Vagina (tissue), 2 donors: ENCODE data around the gene ZFTA. TPM values are rescaled to one million over a fixed set of nuclear protein-coding genes. Genes with fewer than 3 reads are reported as not detected.

Experiments used
- DNase-seq, 2 donors: peaks; one replicate each; pipeline ENCODE4 v3.0.0-alpha.2; 2017; ENCODE audit errors: extremely low spot score in 2 of 2
- H3K27ac ChIP-seq: fragments of 200-600 bp; sonication (generic); one replicate; pipeline ENCODE4 v1.5.1; 2019
- H3K27me3 ChIP-seq: fragments of 200-600 bp; sonication (generic); one replicate; pipeline ENCODE4 v1.5.1; 2019
- H3K36me3 ChIP-seq, 2 donors: fragments of 200-600 bp; sonication (generic); one replicate each; pipeline ENCODE4 v1.5.1; 2017 to 2019
- H3K4me1 ChIP-seq: fragments of 200-600 bp; sonication (generic); one replicate; pipeline ENCODE4 v1.5.1; 2019
- H3K4me3 ChIP-seq, 2 donors: fragments of 200-600 bp; sonication (generic); 1 replicate in 1 of 2; 2 replicates in 1 of 2; pipeline ENCODE4 v1.5.1; 2016 to 2019
- H3K9me3 ChIP-seq: fragments of 200-600 bp; sonication (generic); one replicate; pipeline ENCODE4 v1.5.1; 2019
- POLR2A ChIP-seq, 2 donors: fragments of 450-650 bp; IDR thresholded peaks; one replicate each; pipeline ENCODE4 v1.6.1; 2017; ENCODE audit warnings: antibody characterized with exemption in 2 of 2, mild to moderate bottlenecking in 2 of 2, moderate library complexity in 2 of 2
- POLR2AphosphoS5 ChIP-seq, 2 donors: sonication (generic); formaldehyde crosslinking; IDR thresholded peaks; one replicate each; pipeline ENCODE4 v1.9.0; 2017; ENCODE audit warnings: antibody characterized with exemption in 2 of 2, mild to moderate bottlenecking in 2 of 2, low read depth in 1 of 2; ENCODE audit not compliant: insufficient read depth in 1 of 2
- intact Hi-C: fragments of 100-400 bp; cut with DNase I; formaldehyde crosslinking; loops from one replicate; pipeline ENCODE4 v1.15.1; 2023
- small RNA-seq: library from RNA; depleted of rRNA; stranded (forward); fragments of <200 nt; gene quantifications from one replicate; pipeline ENCODE3, GENCODE V24; 2016
- total RNA-seq: library from RNA; depleted of rRNA; stranded (reverse); fragments of >200 nt; gene quantifications from one replicate; pipeline ENCODE4 v1.2.3, GENCODE V29; 2016
- TF ChIP-seq, protein P1 (sequence below), 3 experiments: fragments of 450-650 bp in 2 of 3; fragments of 200-600 bp in 1 of 3; sonication (generic) in 1 of 3; IDR thresholded peaks; one replicate each; pipeline ENCODE4 v1.5.1; 2017 to 2019; ENCODE audit warnings: antibody characterized with exemption in 3 of 3, mild to moderate bottlenecking in 2 of 3, moderate library complexity in 2 of 3

Gene ZFTA
- total RNA-seq, 1 donor from 2014 or later, result 13.0 TPM

DNA sequence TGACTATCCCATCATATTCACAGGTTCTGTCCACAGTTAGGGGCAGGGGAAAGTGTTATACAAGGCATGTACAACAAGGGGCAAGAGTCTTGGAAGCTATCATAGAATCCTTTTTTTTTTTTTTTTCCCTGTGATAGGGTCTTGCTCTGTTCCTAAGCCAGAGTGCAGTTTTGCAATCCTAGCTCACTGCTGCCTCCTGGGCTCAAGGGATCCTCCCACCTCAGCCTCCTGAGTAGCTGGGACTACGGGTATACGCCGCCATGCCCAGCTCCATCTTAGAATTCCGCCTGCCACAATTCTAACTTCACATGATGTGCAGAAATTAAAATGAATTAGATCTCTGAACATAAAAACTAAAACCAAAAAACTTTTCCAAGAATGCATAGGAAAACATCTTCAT is 31.7 kb downstream of the ZFTA start:
- no peak for DNase-seq
- Histone ChIP-seq H3K4me1 (no peaks in the 10 kb centered on the region), H3K27me3 (no peaks in the 10 kb centered on the region), H3K27ac (no peak overlapping the region), H3K9me3 (no peaks in the 10 kb centered on the region), H3K4me3 (no peak overlapping the region), H3K36me3 (no peaks in the 10 kb centered on the region)
- intact Hi-C loops, result loop anchor here (10.0 kb wide), 1 partner anchor 262 kb away; no protein-coding TSS in a partner anchor
- no peak for TF ChIP-seq POLR2AphosphoS5 (IDR thresholded peaks at IDR 0.05; ENCODE audit: insufficient read depth in 1 of 2, low read depth in 1 of 2)
- TF ChIP-seq, protein P1, sequence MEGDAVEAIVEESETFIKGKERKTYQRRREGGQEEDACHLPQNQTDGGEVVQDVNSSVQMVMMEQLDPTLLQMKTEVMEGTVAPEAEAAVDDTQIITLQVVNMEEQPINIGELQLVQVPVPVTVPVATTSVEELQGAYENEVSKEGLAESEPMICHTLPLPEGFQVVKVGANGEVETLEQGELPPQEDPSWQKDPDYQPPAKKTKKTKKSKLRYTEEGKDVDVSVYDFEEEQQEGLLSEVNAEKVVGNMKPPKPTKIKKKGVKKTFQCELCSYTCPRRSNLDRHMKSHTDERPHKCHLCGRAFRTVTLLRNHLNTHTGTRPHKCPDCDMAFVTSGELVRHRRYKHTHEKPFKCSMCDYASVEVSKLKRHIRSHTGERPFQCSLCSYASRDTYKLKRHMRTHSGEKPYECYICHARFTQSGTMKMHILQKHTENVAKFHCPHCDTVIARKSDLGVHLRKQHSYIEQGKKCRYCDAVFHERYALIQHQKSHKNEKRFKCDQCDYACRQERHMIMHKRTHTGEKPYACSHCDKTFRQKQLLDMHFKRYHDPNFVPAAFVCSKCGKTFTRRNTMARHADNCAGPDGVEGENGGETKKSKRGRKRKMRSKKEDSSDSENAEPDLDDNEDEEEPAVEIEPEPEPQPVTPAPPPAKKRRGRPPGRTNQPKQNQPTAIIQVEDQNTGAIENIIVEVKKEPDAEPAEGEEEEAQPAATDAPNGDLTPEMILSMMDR (IDR thresholded peaks at IDR 0.05), result no peak
- TF ChIP-seq POLR2A (IDR thresholded peaks at IDR 0.05), result no peak

DNA sequence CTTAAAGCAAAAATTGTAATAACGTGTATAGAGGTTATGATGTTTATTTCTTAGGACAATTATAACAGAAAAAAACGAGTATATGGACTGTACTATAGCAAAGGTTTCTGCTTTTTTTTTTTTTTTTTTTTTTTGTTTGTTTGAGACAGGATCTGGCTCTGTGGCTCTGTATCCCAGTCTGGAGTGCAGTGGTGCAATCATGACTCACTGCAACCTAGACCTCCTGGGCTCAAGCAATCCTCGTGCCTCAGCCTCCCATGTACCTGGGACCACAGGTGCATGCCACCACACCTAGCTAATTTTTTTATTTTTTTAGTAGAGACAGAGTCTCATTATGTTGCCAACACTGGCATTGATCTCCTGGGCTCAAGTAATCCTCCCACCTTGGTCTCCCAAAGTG is 39.2 kb downstream of the ZFTA start:
- no peaks in the 10 kb centered on the region for H3K27me3 ChIP-seq
- no peaks in the 10 kb centered on the region for H3K4me1 ChIP-seq
- intact Hi-C loops, result no loop called here
- no peaks in the 10 kb centered on the region for H3K9me3 ChIP-seq
- no peak overlapping the region for H3K27ac ChIP-seq
- TF ChIP-seq POLR2AphosphoS5 (IDR thresholded peaks at IDR 0.05; ENCODE audit: insufficient read depth in 1 of 2, low read depth in 1 of 2), result no peak
- TF ChIP-seq, protein P1 (IDR thresholded peaks at IDR 0.05), result no peak
- TF ChIP-seq POLR2A (IDR thresholded peaks at IDR 0.05), result no peak
- DNase-seq, result no peak
- H3K36me3 ChIP-seq, result no peaks in the 10 kb centered on the region
- H3K4me3 ChIP-seq, result no peak overlapping the region

DNA sequence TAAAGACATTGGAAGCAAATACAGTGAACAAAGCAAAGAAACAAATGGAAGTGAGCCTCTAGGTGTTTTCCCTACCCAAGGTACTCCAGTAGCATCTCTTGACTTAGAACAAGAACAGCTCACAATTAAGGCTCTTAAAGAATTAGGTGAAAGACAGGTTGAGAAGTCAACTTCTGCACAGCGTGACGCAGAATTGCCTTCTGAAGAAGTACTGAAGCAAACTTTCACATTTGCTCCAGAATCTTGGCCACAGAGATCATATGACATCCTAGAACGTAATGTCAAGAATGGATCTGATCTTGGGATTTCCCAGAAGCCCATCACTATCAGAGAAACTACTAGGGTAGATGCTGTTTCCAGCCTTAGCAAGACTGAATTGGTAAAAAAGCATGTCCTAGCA is 48.0 kb downstream of the ZFTA start:
- intact Hi-C loops, result no loop called here
- Histone ChIP-seq H3K36me3 (no peaks in the 10 kb centered on the region), H3K4me3 (no peak overlapping the region), H3K27ac (no peak overlapping the region), H3K27me3 (no peaks in the 10 kb centered on the region), H3K4me1 (no peaks in the 10 kb centered on the region), H3K9me3 (no peaks in the 10 kb centered on the region)
- no peak for DNase-seq
- TF ChIP-seq POLR2AphosphoS5 (IDR thresholded peaks at IDR 0.05; ENCODE audit: insufficient read depth in 1 of 2, low read depth in 1 of 2), result no peak
- TF ChIP-seq POLR2A (IDR thresholded peaks at IDR 0.05), result no peak
- TF ChIP-seq, protein P1 (IDR thresholded peaks at IDR 0.05), result no peak

DNA sequence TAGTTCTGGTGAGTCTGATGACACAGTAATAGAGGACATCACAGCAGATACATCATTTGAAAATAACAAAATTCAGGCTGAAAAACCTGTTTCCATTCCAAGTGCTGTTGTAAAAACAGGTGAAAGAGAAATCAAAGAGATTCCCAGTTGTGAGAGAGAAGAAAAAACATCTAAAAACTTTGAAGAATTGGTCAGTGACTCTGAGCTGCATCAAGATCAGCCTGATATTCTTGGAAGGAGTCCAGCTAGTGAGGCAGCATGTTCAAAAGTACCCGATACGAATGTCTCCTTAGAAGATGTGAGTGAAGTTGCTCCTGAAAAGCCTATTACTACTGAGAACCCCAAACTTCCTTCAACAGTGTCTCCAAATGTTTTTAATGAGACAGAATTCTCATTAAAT is 48.6 kb downstream of the ZFTA start:
- no peaks in the 10 kb centered on the region for H3K9me3 ChIP-seq
- H3K4me1 ChIP-seq, result no peaks in the 10 kb centered on the region
- H3K36me3 ChIP-seq, result no peaks in the 10 kb centered on the region
- H3K4me3 ChIP-seq, result no peak overlapping the region
- no peak for DNase-seq
- intact Hi-C loops, result no loop called here
- no peak for TF ChIP-seq POLR2AphosphoS5 (IDR thresholded peaks at IDR 0.05; ENCODE audit: insufficient read depth in 1 of 2, low read depth in 1 of 2)
- TF ChIP-seq, protein P1 (IDR thresholded peaks at IDR 0.05), result no peak
- no peak for TF ChIP-seq POLR2A (IDR thresholded peaks at IDR 0.05)
- H3K27ac ChIP-seq, result no peak overlapping the region
- H3K27me3 ChIP-seq, result no peaks in the 10 kb centered on the region

DNA sequence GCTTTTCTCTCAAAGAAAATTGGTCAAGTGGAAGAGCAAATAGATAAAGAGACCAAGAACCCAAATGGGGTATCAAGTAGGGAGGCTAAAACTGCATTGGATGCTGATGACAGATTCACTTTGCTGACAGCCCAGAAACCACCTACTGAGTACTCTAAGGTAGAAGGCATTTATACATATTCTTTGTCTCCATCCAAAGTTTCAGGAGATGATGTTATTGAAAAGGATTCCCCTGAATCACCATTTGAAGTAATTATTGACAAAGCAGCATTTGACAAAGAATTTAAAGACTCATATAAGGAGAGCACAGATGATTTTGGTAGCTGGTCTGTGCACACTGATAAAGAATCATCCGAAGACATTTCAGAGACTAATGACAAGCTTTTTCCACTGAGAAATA is 49.6 kb downstream of the ZFTA start:
- intact Hi-C loops, result no loop called here
- no peak overlapping the region for H3K4me3 ChIP-seq
- TF ChIP-seq POLR2AphosphoS5 (IDR thresholded peaks at IDR 0.05; ENCODE audit: insufficient read depth in 1 of 2, low read depth in 1 of 2) (no peak), POLR2A (IDR thresholded peaks at IDR 0.05) (no peak)
- TF ChIP-seq, protein P1 (IDR thresholded peaks at IDR 0.05), result no peak
- no peak for DNase-seq
- H3K27me3 ChIP-seq, result no peaks in the 10 kb centered on the region
- no peak overlapping the region for H3K27ac ChIP-seq
- no peaks in the 10 kb centered on the region for H3K36me3 ChIP-seq
- H3K9me3 ChIP-seq, result no peaks in the 10 kb centered on the region
- H3K4me1 ChIP-seq, result no peaks in the 10 kb centered on the region

Small RNA genes within 50 kb of the gene (small RNA-seq; reads per million reads assigned to genes)
- gene RN7SL596P, result not detected

Other genes starting within 250 kb of the ZFTA start
- gene PLAAT4, start 232.0 kb downstream of the ZFTA start, total RNA-seq, result 43.5 TPM
- gene PLAAT2, start 205.4 kb downstream of the ZFTA start, total RNA-seq, result not detected
- gene PLAAT3, start 154.3 kb downstream of the ZFTA start, total RNA-seq, result 17.2 TPM
- 72.2 TPM for gene ATL3, start 97.4 kb downstream of the ZFTA start, total RNA-seq
- 75.1 TPM for gene RTN3, start 87.3 kb downstream of the ZFTA start, total RNA-seq
- 6.6 TPM for gene SPINDOC, start 44.7 kb upstream of the ZFTA start, total RNA-seq
- gene MARK2, start 70.3 kb upstream of the ZFTA start, total RNA-seq, result 35.6 TPM
- not detected for gene RCOR2, start 148.4 kb upstream of the ZFTA start, total RNA-seq
- gene NAA40, start 170.2 kb upstream of the ZFTA start, total RNA-seq, result 7.1 TPM
- gene COX8A, start 205.8 kb upstream of the ZFTA start, total RNA-seq, result 383 TPM
- 85.0 TPM for gene OTUB1, start 217.7 kb upstream of the ZFTA start, total RNA-seq